GM12801 (cell line): ENCODE measurements around the gene HEYL.

Experiments used
- CTCF ChIP-seq: IDR thresholded peaks from one replicate; pipeline ENCODE4 v1.5.1; 2011; ENCODE audit warnings: control low read depth; ENCODE audit not compliant: insufficient read length; ENCODE audit errors: extremely low read depth

Gene HEYL

GRCh38 chr1:39608921-39609320 lies 30.5 kb downstream of the HEYL start:
- TF ChIP-seq CTCF: no peak

GRCh38 chr1:39596163-39596562 lies 43.3 kb downstream of the HEYL start:
- TF ChIP-seq CTCF: no peak

- no peak for TF ChIP-seq CTCF
Observed at GRCh38 chr1:39593386-39593785, 46.1 kb downstream of the HEYL start.

GRCh38 chr1:39592069-39592468 lies 47.4 kb downstream of the HEYL start:
- TF ChIP-seq CTCF: no peak

- no peak for TF ChIP-seq CTCF
Observed at GRCh38 chr1:39590546-39590945, 48.9 kb downstream of the HEYL start.

GRCh38 chr1:39585933-39586332 lies 53.5 kb downstream of the HEYL start:
- no peak for TF ChIP-seq CTCF

GRCh38 chr1:39576016-39576657 lies 63.3 kb downstream of the HEYL start:
- no peak for TF ChIP-seq CTCF
